Stimulated activated CD8-positive, alpha-beta memory T cell treated with anti-CD3 and anti-CD28 coated beads, Interleukin-4, amount 100 ng/mL, for 1 hour (primary cell): Measurements from ENCODE around the gene MAGEA12.
"Not testable (repeated sequence)": the region's sequence is repeated elsewhere in the genome, so short reads cannot be mapped to it uniquely, and the experiment has no call there.

Experiments
- DNase-seq, 2 donors: peaks; one replicate each; pipeline ENCODE4 v3.0.0-alpha.2; 2020; ENCODE audit warnings: low read depth in 2 of 2, low spot score in 1 of 2

Gene MAGEA12

GRCh38 chrX:152761582-152761981 lies 28.0 kb downstream of the MAGEA12 start:
- DNase-seq = not testable (repeated sequence)

GRCh38 chrX:152766562-152766961 lies 33.0 kb downstream of the MAGEA12 start:
- not testable (repeated sequence) for DNase-seq

- DNase-seq = not testable (repeated sequence)
These were observed 36.2 kb downstream of the MAGEA12 start, which contains the start of gene MAGEA6 for GRCh38 chrX:152769549-152770289. TSS of gene MAGEA6 (minus strand) at chrX:152769689. CDS start at chrX:152767650, 2,039 bp downstream.

GRCh38 chrX:152787062-152787461 lies 53.5 kb downstream of the MAGEA12 start:
- DNase-seq = not testable (repeated sequence)
